Activated naive CD4-positive, alpha-beta T cell treated with anti-CD3 and anti-CD28 coated beads for 36 hours (primary cell): ENCODE results near the gene PBOV1. TPM values are rescaled to one million over a fixed set of nuclear protein-coding genes. Genes with fewer than 3 reads are reported as not detected.

Source experiments
- CTCF ChIA-PET: fragments of 350-600 bp; sonication (Branson Sonifier 250); formaldehyde crosslinking; loops from one replicate; lab custom pipeline; 2021; ENCODE audit warnings: antibody characterized with exemption; lab: Charles Lee
- DNase-seq: peaks from one replicate; pipeline ENCODE4 v3.0.0-alpha.2; 2020
- H3K27ac Mint-ChIP-seq: one replicate; pipeline ENCODE4 v1.8.0; 2021; ENCODE audit warnings: mild to moderate bottlenecking, mixed read lengths
- H3K27me3 Mint-ChIP-seq: one replicate; pipeline ENCODE4 v1.8.0; 2021; ENCODE audit warnings: low read depth, mixed read lengths
- H3K36me3 Mint-ChIP-seq: one replicate; pipeline ENCODE4 v1.8.0; 2021; ENCODE audit warnings: low read depth, mixed read lengths
- H3K4me1 Mint-ChIP-seq: one replicate; pipeline ENCODE4 v1.8.0; 2021; ENCODE audit warnings: low read depth, mixed read lengths
- H3K4me3 Mint-ChIP-seq: one replicate; pipeline ENCODE4 v1.8.0; 2021; ENCODE audit warnings: mild to moderate bottlenecking, moderate library complexity, mixed read lengths
- H3K9me3 Mint-ChIP-seq: one replicate; pipeline ENCODE4 v1.8.0; 2021; ENCODE audit warnings: mixed read lengths
- intact Hi-C: fragments of 100-400 bp; cut with micrococcal nuclease; formaldehyde crosslinking; loops from one replicate; pipeline ENCODE4 v1.15.1; 2023
- total RNA-seq, 2 experiments: library from RNA; stranded (reverse); gene quantifications; one replicate each; pipeline ENCODE4 v1.2.3, GENCODE V29; 2021

Gene PBOV1
- total RNA-seq, result not detected

GRCh38 chr6:138218449-138218848 is at the start of gene PBOV1:
Gene PBOV1 (minus strand): TSS chr6:138218491. CDS start chr6:138218395, 96 bp downstream.
- CTCF ChIA-PET, result interaction anchor here (0.6 kb wide), 1 partner anchor 154 kb away, joined by 4 read pairs; no protein-coding TSS in a partner anchor
- H3K27ac Mint-ChIP-seq, result no peak within 1 kb of the TSS

GRCh38 chr6:138266095-138266494 is 47.8 kb upstream of the PBOV1 start:
- no peak overlapping the region for H3K27ac Mint-ChIP-seq
- no peaks in the 10 kb centered on the region for H3K27me3 Mint-ChIP-seq
- no peaks in the 10 kb centered on the region for H3K36me3 Mint-ChIP-seq
- CTCF ChIA-PET, result no interaction called here
- no peaks in the 10 kb centered on the region for H3K4me1 Mint-ChIP-seq
- no peak overlapping the region for H3K4me3 Mint-ChIP-seq
- intact Hi-C loops, result no loop called here
- no peak for DNase-seq
- no peaks in the 10 kb centered on the region for H3K9me3 Mint-ChIP-seq

More at GRCh38 chr6:138218449-138218848, at the start of gene PBOV1:
- no peak for DNase-seq
- Mint-ChIP-seq H3K4me3 (no peak within 1 kb of the TSS), H3K4me1 (no peaks in the 10 kb centered on the region), H3K36me3 (no peaks in the 10 kb centered on the region), H3K27me3 (peaks cover 15% of the 10 kb centered on the region), H3K9me3 (no peaks in the 10 kb centered on the region)
- intact Hi-C loops, result no loop called here

- no peaks in the 10 kb centered on the region for H3K36me3 Mint-ChIP-seq
- no peaks in the 10 kb centered on the region for H3K4me1 Mint-ChIP-seq
- H3K9me3 Mint-ChIP-seq, result no peaks in the 10 kb centered on the region
- intact Hi-C loops, result no loop called here
- H3K27ac Mint-ChIP-seq, result no peak overlapping the region
- no peak for DNase-seq
- CTCF ChIA-PET, result no interaction called here
- no peak overlapping the region for H3K4me3 Mint-ChIP-seq
- H3K27me3 Mint-ChIP-seq, result peaks cover under 1% of the 10 kb centered on the region
Measured at GRCh38 chr6:138264372-138264880, 46.1 kb upstream of the PBOV1 start.

- no peak overlapping the region for H3K4me3 Mint-ChIP-seq
Measured at GRCh38 chr6:138263963-138264362, 45.7 kb upstream of the PBOV1 start.

GRCh38 chr6:138261116-138261780 is 43.0 kb upstream of the PBOV1 start:
- Mint-ChIP-seq H3K27me3 (peaks cover 4% of the 10 kb centered on the region), H3K4me3 (no peak overlapping the region), H3K27ac (no peak overlapping the region), H3K9me3 (no peaks in the 10 kb centered on the region), H3K36me3 (no peaks in the 10 kb centered on the region), H3K4me1 (no peaks in the 10 kb centered on the region)
- DNase-seq, result no peak
- intact Hi-C loops, result no loop called here
- CTCF ChIA-PET, result interaction anchor here (1.1 kb wide), 1 partner anchor 65 kb away, joined by 4 read pairs; no protein-coding TSS in a partner anchor

More at GRCh38 chr6:138263963-138264362, 45.7 kb upstream of the PBOV1 start:
- Mint-ChIP-seq H3K4me1 (no peaks in the 10 kb centered on the region), H3K9me3 (no peaks in the 10 kb centered on the region), H3K27me3 (peaks cover 4% of the 10 kb centered on the region), H3K36me3 (no peaks in the 10 kb centered on the region), H3K27ac (no peak overlapping the region)
- no peak for DNase-seq
- intact Hi-C loops, result no loop called here
- CTCF ChIA-PET, result no interaction called here

GRCh38 chr6:138258991-138259390 is 40.7 kb upstream of the PBOV1 start:
- CTCF ChIA-PET, result no interaction called here
- Mint-ChIP-seq H3K27me3 (peaks cover 5% of the 10 kb centered on the region), H3K36me3 (no peaks in the 10 kb centered on the region), H3K4me3 (no peak overlapping the region), H3K4me1 (no peaks in the 10 kb centered on the region), H3K9me3 (no peaks in the 10 kb centered on the region), H3K27ac (no peak overlapping the region)
- intact Hi-C loops, result no loop called here
- no peak for DNase-seq

GRCh38 chr6:138258197-138258596 is 39.9 kb upstream of the PBOV1 start:
- intact Hi-C loops, result no loop called here
- Mint-ChIP-seq H3K4me3 (no peak overlapping the region), H3K27me3 (peaks cover 5% of the 10 kb centered on the region), H3K9me3 (no peaks in the 10 kb centered on the region), H3K27ac (no peak overlapping the region), H3K36me3 (no peaks in the 10 kb centered on the region), H3K4me1 (no peaks in the 10 kb centered on the region)
- no peak for DNase-seq
- CTCF ChIA-PET, result no interaction called here

GRCh38 chr6:138257638-138258040 is 39.3 kb upstream of the PBOV1 start:
- CTCF ChIA-PET, result no interaction called here
- Mint-ChIP-seq H3K4me3 (no peak overlapping the region), H3K9me3 (no peaks in the 10 kb centered on the region), H3K4me1 (no peaks in the 10 kb centered on the region), H3K27me3 (peaks cover 5% of the 10 kb centered on the region), H3K27ac (no peak overlapping the region), H3K36me3 (no peaks in the 10 kb centered on the region)
- DNase-seq, result no peak
- intact Hi-C loops, result no loop called here

- no peak for DNase-seq
- CTCF ChIA-PET, result no interaction called here
- Mint-ChIP-seq H3K9me3 (no peaks in the 10 kb centered on the region), H3K4me1 (no peaks in the 10 kb centered on the region), H3K36me3 (no peaks in the 10 kb centered on the region), H3K4me3 (no peak overlapping the region), H3K27ac (no peak overlapping the region), H3K27me3 (peaks cover 5% of the 10 kb centered on the region)
- intact Hi-C loops, result no loop called here
Measured at GRCh38 chr6:138255443-138255842, 37.2 kb upstream of the PBOV1 start.

- intact Hi-C loops, result no loop called here
- H3K9me3 Mint-ChIP-seq, result no peaks in the 10 kb centered on the region
- CTCF ChIA-PET, result no interaction called here
Measured at GRCh38 chr6:138253731-138254130, 35.4 kb upstream of the PBOV1 start.

GRCh38 chr6:138250513-138251247 is 32.4 kb upstream of the PBOV1 start:
- intact Hi-C loops, result no loop called here
- CTCF ChIA-PET, result no interaction called here
- no peak overlapping the region for H3K4me3 Mint-ChIP-seq
- no peaks in the 10 kb centered on the region for H3K9me3 Mint-ChIP-seq
- no peak for DNase-seq
- no peaks in the 10 kb centered on the region for H3K4me1 Mint-ChIP-seq
- peaks cover 2% of the 10 kb centered on the region for H3K27me3 Mint-ChIP-seq
- no peak overlapping the region for H3K27ac Mint-ChIP-seq
- no peaks in the 10 kb centered on the region for H3K36me3 Mint-ChIP-seq

More at GRCh38 chr6:138253731-138254130, 35.4 kb upstream of the PBOV1 start:
- no peak for DNase-seq
- no peak overlapping the region for H3K4me3 Mint-ChIP-seq
- H3K4me1 Mint-ChIP-seq, result no peaks in the 10 kb centered on the region
- no peak overlapping the region for H3K27ac Mint-ChIP-seq
- H3K36me3 Mint-ChIP-seq, result no peaks in the 10 kb centered on the region
- peaks cover 2% of the 10 kb centered on the region for H3K27me3 Mint-ChIP-seq

- H3K9me3 Mint-ChIP-seq, result no peaks in the 10 kb centered on the region
- intact Hi-C loops, result no loop called here
- H3K4me1 Mint-ChIP-seq, result no peaks in the 10 kb centered on the region
- H3K27me3 Mint-ChIP-seq, result peaks cover 2% of the 10 kb centered on the region
- no peaks in the 10 kb centered on the region for H3K36me3 Mint-ChIP-seq
- no peak overlapping the region for H3K27ac Mint-ChIP-seq
- H3K4me3 Mint-ChIP-seq, result no peak overlapping the region
- CTCF ChIA-PET, result no interaction called here
- no peak for DNase-seq
Measured at GRCh38 chr6:138250053-138250452, 31.8 kb upstream of the PBOV1 start.
